ENCODE results near the gene PRICKLE1.

Gene PRICKLE1

DNA sequence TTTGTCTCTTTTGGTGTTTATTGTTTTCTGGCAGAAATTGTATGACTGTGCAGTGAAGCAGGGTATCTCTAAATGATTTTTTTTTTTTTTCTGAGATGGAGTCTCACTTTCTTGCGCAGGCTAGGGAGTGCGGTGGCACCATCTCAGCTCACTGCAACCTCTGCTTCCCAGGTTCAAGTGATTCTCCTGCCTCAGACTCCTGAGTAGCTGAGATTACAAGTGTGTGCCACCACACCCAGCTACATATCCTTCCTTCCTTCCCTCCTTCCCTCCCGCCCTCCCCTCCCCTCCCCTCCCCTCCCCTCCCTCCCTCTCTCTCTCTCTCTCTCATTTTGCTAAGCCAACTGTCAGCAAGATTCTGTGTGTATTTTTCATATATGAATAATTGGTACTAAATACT, 169.2 kb downstream of the PRICKLE1 start:
- Histone ChIP-seq H3K27ac (no peak overlapping the region), H3K36me3 (no peaks in the 10 kb centered on the region), H3K27me3 (no peaks in the 10 kb centered on the region), H3K9me3 (no peaks in the 10 kb centered on the region), H3K4me3 (ENCODE audit: low read depth in 1 of 2, low read length in 1 of 2) (no peak overlapping the region), H3K4me1 (ENCODE audit: control insufficient read depth in 1 of 2, insufficient read depth in 1 of 2, low read depth in 1 of 2, low read length in 1 of 2) (peaks cover 0 to 11% of the 10 kb centered on the region in 2 experiments)
- TF ChIP-seq, protein P1, sequence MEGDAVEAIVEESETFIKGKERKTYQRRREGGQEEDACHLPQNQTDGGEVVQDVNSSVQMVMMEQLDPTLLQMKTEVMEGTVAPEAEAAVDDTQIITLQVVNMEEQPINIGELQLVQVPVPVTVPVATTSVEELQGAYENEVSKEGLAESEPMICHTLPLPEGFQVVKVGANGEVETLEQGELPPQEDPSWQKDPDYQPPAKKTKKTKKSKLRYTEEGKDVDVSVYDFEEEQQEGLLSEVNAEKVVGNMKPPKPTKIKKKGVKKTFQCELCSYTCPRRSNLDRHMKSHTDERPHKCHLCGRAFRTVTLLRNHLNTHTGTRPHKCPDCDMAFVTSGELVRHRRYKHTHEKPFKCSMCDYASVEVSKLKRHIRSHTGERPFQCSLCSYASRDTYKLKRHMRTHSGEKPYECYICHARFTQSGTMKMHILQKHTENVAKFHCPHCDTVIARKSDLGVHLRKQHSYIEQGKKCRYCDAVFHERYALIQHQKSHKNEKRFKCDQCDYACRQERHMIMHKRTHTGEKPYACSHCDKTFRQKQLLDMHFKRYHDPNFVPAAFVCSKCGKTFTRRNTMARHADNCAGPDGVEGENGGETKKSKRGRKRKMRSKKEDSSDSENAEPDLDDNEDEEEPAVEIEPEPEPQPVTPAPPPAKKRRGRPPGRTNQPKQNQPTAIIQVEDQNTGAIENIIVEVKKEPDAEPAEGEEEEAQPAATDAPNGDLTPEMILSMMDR (IDR thresholded peaks at IDR 0.05): no peak

DNA sequence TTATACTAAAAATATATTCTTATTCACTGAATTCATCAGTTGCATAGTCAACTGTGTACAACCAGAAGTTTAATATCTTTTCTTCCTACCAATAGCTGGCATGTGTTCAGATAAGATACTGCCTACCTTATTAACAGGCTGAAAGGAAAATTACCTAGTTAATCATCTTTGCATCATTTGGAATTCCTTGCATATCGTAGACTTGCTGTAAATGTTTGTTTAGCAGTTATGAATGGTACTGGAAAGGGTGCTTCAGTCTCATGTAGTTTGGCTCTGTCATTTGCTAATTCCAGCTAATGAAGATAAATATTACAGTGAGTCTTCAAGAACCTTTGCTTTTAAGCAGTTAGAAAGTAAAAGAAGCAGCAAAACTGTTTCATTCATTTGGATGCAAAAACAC, 179.2 kb downstream of the PRICKLE1 start:
- no peaks in the 10 kb centered on the region for H3K27me3 ChIP-seq
- no peak overlapping the region for H3K27ac ChIP-seq
- H3K9me3 ChIP-seq: no peaks in the 10 kb centered on the region
- H3K4me3 ChIP-seq (ENCODE audit: low read depth in 1 of 2, low read length in 1 of 2): no peak overlapping the region
- TF ChIP-seq, protein P1 (IDR thresholded peaks at IDR 0.05): no peak
- H3K36me3 ChIP-seq: peaks cover 9% of the 10 kb centered on the region
- no peaks in the 10 kb centered on the region for H3K4me1 ChIP-seq (ENCODE audit: control insufficient read depth in 1 of 2, insufficient read depth in 1 of 2, low read depth in 1 of 2, low read length in 1 of 2)

DNA sequence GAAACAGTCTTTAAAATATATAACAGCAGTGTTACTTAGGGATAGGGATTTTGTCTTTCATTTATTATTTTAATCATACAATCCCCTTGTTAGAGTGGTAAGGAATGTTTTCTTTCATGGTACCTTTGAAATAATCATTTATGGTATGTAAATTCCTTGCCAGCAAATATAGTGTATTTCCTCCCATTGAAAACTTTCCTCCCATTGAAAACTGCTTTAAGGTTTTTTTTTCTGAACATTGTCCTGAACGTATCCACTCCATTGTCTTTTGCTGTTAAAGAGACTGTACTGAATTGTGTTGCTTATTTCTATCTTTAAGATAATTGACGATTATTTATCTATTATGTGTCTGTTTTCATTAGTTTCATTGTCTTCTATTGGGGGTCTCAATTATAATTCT, 180.1 kb downstream of the PRICKLE1 start:
- Histone ChIP-seq H3K4me1 (ENCODE audit: control insufficient read depth in 1 of 2, insufficient read depth in 1 of 2, low read depth in 1 of 2, low read length in 1 of 2) (no peaks in the 10 kb centered on the region), H3K4me3 (ENCODE audit: low read depth in 1 of 2, low read length in 1 of 2) (no peak overlapping the region), H3K27me3 (no peaks in the 10 kb centered on the region), H3K9me3 (no peaks in the 10 kb centered on the region), H3K36me3 (peaks cover 9% of the 10 kb centered on the region), H3K27ac (no peak overlapping the region)
- TF ChIP-seq, protein P1 (IDR thresholded peaks at IDR 0.05): no peak

DNA sequence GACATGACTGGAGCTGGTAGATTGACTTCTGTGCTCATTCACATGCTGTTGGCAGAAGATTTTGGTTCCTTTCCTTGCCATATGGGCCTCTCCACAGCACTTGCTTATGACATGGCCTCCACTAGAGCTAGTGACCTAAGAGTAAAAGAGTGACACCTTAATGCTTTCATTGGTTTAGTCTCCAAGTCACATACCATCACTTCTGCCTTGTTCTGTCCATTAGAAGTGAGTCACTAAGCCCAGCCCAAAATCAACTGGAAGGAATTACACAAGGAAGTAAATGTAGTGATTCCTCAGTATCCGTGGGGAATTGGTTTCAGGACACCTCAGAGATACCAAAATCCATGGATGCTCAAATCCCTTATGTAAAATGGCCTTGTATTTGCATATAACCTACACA, 182.2 kb downstream of the PRICKLE1 start:
- TF ChIP-seq, protein P1 (IDR thresholded peaks at IDR 0.05): no peak
- H3K4me3 ChIP-seq (ENCODE audit: low read depth in 1 of 2, low read length in 1 of 2): no peak overlapping the region
- no peaks in the 10 kb centered on the region for H3K9me3 ChIP-seq
- no peaks in the 10 kb centered on the region for H3K27me3 ChIP-seq
- no peak overlapping the region for H3K27ac ChIP-seq
- peaks cover 9% of the 10 kb centered on the region for H3K36me3 ChIP-seq
- no peaks in the 10 kb centered on the region for H3K4me1 ChIP-seq (ENCODE audit: control insufficient read depth in 1 of 2, insufficient read depth in 1 of 2, low read depth in 1 of 2, low read length in 1 of 2)
